C4-2B (cell line): ENCODE measurements around the gene GNL2.
"Not testable (repeated sequence)": the region's sequence is repeated elsewhere in the genome, so short reads cannot be mapped to it uniquely, and the experiment has no call there.

ENCODE experiments used
- H3K27ac ChIP-seq: fragments of 450-650 bp; 2 replicates; pipeline ENCODE4 v1.5.1; 2017
- ZFX ChIP-seq: fragments of 450-650 bp; IDR thresholded peaks from 2 replicates; pipeline ENCODE4 v1.6.1; 2017
- TF ChIP-seq, protein P1 (sequence below): fragments of 450-650 bp; conservative IDR thresholded peaks from 2 replicates; pipeline ENCODE4 v1.5.1; 2017; ENCODE audit warnings: mild to moderate bottlenecking

The GNL2 gene

DNA sequence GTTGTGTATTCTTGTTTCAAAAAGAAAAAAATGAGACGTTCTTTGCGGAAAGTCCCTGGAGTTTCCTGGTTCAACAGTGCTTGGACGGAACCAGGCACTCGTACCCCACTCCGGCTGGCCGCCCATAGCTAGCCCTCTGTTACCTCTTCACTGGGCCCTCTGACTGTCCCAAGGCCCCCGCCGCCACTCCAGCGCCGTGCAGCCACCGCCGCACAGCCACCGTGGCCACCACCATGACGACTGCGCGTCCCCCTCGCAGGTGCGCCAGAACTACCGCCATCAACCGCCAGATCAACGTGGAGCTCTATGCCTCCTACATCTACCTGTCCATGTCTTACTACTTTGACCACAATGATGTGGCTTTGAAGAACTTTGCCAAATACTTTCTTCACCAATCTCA, 51.2 kb downstream of the GNL2 start:
- H3K27ac ChIP-seq: no peak overlapping the region

DNA sequence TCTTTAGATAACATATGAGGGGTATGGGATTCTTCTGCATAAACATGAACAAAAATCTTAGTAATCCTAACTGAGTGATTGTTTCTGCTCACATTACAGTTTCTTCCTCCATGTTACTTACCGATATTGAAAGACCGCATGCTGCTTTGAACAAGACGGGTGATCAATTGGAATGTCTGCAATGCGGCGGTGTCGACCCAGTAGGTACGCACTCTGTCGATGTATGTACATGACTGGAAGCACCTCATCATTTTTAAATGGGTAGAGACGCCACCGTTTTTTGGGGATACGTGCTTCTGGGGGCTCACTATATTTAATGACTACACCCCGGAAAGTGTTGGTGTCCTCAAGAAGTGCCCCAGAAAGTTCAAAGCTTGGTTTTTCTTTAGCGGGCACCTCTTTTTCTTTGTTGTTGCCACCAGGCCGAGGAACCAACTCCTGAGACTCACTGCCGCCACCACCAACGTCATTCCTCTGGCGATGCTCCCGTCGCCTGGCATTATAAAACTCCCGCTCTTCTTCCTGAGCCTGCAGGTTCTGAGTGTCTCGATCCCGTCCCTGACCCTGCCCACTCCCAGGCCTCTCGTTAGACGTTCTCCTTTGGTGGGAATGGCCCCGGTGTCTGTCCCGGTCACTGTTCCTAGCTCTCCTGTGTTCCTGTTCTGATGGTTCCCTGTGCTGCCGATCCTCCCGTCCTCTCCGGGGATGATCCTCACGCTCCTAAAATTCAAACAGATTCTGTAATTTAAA, 55.5 kb downstream of the GNL2 start:
- H3K27ac ChIP-seq: no peak overlapping the region
- TF ChIP-seq ZFX: no peak
- TF ChIP-seq, protein P1, sequence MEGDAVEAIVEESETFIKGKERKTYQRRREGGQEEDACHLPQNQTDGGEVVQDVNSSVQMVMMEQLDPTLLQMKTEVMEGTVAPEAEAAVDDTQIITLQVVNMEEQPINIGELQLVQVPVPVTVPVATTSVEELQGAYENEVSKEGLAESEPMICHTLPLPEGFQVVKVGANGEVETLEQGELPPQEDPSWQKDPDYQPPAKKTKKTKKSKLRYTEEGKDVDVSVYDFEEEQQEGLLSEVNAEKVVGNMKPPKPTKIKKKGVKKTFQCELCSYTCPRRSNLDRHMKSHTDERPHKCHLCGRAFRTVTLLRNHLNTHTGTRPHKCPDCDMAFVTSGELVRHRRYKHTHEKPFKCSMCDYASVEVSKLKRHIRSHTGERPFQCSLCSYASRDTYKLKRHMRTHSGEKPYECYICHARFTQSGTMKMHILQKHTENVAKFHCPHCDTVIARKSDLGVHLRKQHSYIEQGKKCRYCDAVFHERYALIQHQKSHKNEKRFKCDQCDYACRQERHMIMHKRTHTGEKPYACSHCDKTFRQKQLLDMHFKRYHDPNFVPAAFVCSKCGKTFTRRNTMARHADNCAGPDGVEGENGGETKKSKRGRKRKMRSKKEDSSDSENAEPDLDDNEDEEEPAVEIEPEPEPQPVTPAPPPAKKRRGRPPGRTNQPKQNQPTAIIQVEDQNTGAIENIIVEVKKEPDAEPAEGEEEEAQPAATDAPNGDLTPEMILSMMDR: no peak

More for the DNA sequence above, 51.2 kb downstream of the GNL2 start:
- no peak for TF ChIP-seq ZFX
- TF ChIP-seq, protein P1: no peak

DNA sequence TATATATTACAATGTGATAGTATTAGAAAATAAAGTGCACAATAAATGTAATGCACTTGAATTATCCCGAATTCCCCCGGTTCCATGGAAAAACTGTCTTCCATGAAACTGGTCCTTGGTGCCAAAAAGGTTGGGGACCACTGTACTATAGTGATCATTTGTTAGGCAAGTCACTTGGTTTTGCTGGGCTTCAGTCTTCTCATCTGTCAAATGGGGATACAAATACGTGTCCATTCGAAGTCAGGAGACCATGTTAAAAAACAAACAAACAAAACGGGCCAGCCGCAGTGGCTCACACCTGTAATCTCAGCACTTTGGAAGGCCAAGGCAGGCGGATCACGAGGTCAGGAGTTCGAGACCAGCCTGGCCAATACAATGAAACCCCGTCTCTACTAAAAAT, 56.6 kb downstream of the GNL2 start:
- not testable (repeated sequence) for H3K27ac ChIP-seq

DNA sequence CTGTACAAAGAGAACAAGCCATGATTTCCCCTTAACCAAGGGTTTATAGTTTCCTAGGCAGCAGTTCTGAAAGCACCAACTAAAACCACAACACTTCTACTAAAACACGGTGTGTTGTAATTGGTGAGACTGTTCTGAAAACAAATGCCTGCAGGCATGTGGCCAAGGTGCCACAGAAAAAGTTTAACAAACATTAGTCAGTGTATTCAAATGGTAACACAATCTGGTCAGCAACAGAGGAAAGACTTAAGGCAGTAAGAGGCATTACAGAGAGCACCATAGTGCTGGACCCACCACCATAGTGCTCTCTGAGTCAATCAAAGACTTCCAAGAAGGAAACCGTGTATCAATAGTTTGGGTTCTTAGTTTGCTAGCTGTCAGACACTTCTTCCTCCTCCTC, 58.4 kb downstream of the GNL2 start:
- H3K27ac ChIP-seq: no peak overlapping the region
- TF ChIP-seq, protein P1: no peak
- no peak for TF ChIP-seq ZFX

DNA sequence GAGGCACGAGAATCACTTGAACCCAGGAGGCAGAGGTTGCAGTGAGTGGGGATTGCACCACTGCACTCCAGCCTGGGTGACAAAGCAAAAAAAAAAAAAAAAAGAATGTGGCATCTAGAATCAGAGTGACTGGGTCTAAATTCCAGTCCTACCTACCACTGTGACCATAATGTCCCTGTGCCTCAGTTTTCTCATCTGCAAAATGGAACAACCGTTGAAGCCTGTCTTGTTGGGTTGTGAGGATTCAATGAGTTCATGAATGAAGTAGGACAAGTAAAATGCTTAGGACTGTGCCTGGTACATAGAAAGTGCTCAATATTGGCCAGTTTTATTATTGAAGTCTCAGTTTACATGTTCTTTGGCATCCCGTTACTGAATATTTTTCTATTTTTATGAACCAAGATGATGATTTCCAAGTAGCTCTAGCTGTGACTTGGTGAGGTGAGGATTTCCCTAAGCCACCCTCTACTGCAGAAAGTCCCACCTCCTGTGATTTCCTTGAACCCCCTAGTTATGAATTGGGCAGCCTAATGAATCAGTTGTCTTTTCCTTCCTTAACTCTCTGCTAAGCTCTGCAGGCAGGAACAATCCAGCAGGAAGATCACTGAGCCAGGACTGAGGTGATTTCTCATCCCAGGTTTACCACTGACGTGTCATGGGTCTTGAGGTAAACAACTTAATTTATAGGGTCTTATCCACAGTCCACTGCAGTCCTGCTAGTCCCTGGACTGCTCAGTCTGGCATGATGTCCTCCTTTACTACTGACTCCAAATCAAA, 62.2 kb downstream of the GNL2 start:
- TF ChIP-seq, protein P1: no peak
- no peak for TF ChIP-seq ZFX
- peak overlapping the region; percentile 71; the same call in 1 of the 2 replicates for H3K27ac ChIP-seq

DNA sequence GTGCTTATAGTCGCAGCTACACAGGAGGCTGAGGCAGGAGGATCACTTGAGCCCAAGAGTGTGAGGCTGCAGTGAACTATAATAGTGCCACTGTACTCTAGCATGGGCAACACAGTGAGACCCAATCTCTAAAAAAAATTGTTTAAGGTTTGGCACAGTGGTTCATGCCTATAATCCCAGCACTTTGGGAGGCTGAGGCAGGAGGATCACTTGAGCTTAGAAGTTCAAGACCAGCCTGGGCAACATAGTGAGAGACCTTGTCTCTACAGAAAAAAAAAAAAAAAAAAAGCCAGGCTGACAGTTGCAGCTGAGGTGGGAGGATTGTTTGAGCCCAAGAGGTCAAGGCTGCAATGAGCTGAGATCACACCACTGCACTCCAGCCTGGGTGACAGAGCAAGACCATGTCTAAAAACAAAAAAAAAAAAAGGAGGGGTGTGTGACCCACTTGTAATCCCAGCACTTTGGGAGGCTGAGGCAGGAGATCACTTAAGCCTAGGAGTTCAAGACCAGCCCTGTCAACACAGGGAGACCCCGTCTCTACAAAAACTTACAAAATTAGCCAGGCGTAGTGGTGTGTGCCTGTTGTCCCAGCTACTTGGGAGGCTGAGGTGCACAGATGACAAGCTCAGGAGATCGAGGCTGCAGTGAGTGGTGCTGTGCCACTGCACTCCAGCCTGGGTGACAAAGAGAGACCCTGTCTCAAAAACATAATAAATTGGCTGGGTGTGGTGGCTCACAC, 63.1 kb downstream of the GNL2 start:
- peak overlapping the region; percentile 71; the same call in 1 of the 2 replicates for H3K27ac ChIP-seq

DNA sequence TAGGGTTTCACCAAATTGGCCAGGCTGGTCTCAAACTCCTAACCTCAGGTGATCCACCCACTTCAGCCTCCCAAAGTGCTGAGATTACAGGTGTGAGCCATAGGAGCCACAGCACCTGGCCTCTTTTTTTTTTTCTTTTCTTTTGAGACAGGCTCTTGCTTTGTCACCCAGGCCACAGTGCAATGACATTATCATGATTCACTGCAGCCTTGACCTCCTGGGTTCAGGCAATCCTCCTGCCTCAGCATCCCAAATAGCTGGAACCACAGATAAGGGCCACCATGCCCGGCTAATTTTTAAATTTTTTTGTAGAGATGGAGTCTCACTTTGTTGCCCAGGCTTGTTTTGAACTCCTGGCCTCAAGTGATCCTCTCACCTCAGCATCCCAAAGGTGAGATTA, 65.8 kb downstream of the GNL2 start:
- H3K27ac ChIP-seq: not testable (repeated sequence)

DNA sequence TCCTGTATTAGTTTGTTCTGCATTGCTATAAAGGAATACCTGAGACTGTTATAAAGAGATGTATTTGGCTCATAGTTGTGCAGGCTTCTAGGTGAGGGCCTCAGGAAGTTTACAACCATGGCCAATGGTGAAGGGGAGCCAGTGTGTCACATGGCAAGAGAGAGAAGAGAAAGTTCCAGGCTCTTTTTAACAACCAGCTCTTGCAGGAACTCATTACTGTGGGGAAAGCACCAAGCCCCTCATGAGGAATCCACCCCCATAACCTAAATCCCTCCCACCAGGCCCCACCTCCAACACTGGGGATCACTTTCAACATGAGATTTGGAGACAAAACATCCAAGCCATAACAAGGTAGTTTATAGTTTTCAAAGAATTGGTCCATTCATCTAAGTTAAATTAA, 76.1 kb downstream of the GNL2 start:
- no peak overlapping the region for H3K27ac ChIP-seq

DNA sequence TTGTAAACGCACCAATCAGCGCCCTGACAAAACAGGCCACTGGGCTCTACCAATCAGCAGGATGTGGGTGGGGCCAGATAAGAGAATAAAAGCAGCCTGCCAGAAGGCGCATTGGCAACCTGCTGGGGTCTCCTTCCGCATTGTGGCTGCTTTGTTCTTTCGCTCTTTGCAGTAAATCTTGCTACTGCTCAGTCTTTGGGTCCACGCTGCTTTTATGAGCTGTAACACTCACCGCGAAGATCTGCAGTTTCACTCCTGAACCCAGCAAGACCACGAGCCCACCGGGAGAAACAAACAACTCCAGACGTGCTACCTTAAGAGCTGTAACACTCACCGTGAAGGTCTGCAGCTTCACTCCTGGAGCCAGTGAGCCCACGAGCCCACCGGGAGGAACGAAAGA, 76.8 kb downstream of the GNL2 start:
- not testable (repeated sequence) for H3K27ac ChIP-seq

More for the DNA sequence above, 76.1 kb downstream of the GNL2 start:
- no peak for TF ChIP-seq ZFX
- TF ChIP-seq, protein P1: no peak

DNA sequence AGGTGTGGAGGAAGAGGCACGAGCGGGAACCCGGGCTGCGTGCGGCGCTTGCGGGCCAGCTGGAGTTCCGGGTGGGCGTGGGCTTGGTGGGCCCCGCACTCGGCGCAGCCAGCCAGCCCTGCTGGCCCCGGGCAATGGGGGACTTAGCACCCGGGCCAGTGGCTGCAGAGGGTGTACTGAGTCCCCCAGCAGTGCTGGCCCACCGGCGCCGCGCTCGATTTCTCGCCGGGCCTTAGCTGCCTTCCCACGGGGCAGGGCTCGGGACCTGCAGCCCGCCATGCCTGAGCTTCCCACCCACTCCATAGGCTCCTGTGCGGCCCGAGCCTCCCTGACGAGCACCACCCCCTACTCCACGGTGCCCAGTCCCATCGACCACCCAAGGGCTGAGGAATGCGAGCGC, 77.5 kb downstream of the GNL2 start:
- not testable (repeated sequence) for H3K27ac ChIP-seq
